Tibial nerve (tissue), 4 donors: Measurements from ENCODE around the gene PAX3.

Experiments
- CTCF ChIP-seq, 5 experiments: fragments of 200-600 bp in 3 of 5; fragments of 450-650 bp in 2 of 5; sonication (generic) in 3 of 5; IDR thresholded peaks; one replicate each; pipeline ENCODE4 v1.5.1; 2016 to 2019; ENCODE audit warnings: antibody characterized with exemption in 5 of 5, mild to moderate bottlenecking in 3 of 5, moderate library complexity in 2 of 5
- EP300 ChIP-seq, 2 donors: sonication (generic); formaldehyde crosslinking; IDR thresholded peaks; one replicate each; pipeline ENCODE4 v1.6.1; 2017; ENCODE audit warnings: antibody characterized with exemption in 2 of 2, mild to moderate bottlenecking in 1 of 2

- no peak for TF ChIP-seq EP300 (IDR thresholded peaks at IDR 0.05)
- TF ChIP-seq CTCF (IDR thresholded peaks at IDR 0.05), result no peak
These were observed 2.5 kb downstream of the PAX3 start for GRCh38 chr2:222296311-222296741.
